ENCODE measurements around the gene EPB41. TPM values are rescaled to one million over a fixed set of nuclear protein-coding genes. Genes with fewer than 3 reads are reported as not detected.
A peak's percentile ranks its signal among the peaks of the same experiment; 100 is the strongest.

The EPB41 gene
- total RNA-seq, 1 donor: 9.5 TPM

- TF ChIP-seq, protein P1, sequence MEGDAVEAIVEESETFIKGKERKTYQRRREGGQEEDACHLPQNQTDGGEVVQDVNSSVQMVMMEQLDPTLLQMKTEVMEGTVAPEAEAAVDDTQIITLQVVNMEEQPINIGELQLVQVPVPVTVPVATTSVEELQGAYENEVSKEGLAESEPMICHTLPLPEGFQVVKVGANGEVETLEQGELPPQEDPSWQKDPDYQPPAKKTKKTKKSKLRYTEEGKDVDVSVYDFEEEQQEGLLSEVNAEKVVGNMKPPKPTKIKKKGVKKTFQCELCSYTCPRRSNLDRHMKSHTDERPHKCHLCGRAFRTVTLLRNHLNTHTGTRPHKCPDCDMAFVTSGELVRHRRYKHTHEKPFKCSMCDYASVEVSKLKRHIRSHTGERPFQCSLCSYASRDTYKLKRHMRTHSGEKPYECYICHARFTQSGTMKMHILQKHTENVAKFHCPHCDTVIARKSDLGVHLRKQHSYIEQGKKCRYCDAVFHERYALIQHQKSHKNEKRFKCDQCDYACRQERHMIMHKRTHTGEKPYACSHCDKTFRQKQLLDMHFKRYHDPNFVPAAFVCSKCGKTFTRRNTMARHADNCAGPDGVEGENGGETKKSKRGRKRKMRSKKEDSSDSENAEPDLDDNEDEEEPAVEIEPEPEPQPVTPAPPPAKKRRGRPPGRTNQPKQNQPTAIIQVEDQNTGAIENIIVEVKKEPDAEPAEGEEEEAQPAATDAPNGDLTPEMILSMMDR (IDR thresholded peaks at IDR 0.05; ENCODE audit: insufficient read depth, low read depth, low read length): no peak
- H3K4me3 ChIP-seq (ENCODE audit: low read depth, low read length): no peak overlapping the region
- peak; percentile 18 for DNase-seq (ENCODE audit: low read depth)
Observed at GRCh38 chr1:28926629-28927265, 12.4 kb downstream of the EPB41 start.

DNA sequence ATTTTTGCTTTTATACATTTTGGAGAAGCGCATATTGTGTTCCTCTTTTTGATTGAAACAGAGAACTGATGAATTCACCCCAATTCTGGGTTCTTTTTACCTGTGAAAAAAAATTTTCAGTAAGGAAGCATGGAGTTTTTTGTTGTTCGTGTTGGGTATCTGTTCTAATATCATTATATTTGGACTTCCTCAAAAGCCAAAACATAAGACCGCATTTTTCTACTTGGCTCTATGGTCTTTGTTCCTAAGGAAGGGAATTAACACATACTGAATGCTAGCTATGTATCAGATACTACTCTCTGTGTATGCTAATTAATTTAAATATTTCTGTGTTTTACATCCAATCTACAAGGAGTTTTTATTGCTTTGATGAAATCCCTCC lies 12.9 kb downstream of the EPB41 start:
- no peak for DNase-seq (ENCODE audit: low read depth)
- H3K4me3 ChIP-seq (ENCODE audit: low read depth, low read length): no peak overlapping the region
- TF ChIP-seq, protein P1 (IDR thresholded peaks at IDR 0.05; ENCODE audit: insufficient read depth, low read depth, low read length): no peak

GRCh38 chr1:28927648-28928313 lies 13.4 kb downstream of the EPB41 start:
- DNase-seq (ENCODE audit: low read depth): peak; percentile 52
- TF ChIP-seq, protein P1 (IDR thresholded peaks at IDR 0.05; ENCODE audit: insufficient read depth, low read depth, low read length): no peak
- no peak overlapping the region for H3K4me3 ChIP-seq (ENCODE audit: low read depth, low read length)

- H3K4me3 ChIP-seq (ENCODE audit: low read depth, low read length): no peak overlapping the region
- DNase-seq (ENCODE audit: low read depth): no peak
- TF ChIP-seq, protein P1 (IDR thresholded peaks at IDR 0.05; ENCODE audit: insufficient read depth, low read depth, low read length): no peak
Observed at GRCh38 chr1:28928314-28928941, 14.1 kb downstream of the EPB41 start.

DNA sequence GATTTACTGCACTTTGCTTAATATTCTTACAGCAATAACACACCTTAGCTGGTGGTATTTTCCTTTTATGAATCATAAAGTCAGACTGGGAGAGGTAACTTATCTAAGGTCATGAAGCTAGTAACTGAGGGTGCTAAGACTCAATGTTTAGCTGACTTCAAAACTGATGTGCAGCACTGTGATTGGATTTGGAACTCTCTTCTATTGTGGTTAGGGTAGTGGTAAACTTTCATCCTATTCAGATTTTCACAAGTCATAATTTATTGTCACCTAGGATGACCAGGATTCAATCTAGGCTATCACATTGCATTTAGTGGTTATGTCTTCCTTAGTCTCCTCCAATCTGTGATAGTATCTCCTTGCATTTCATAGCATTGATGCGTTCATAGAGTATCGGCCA lies 18.9 kb downstream of the EPB41 start:
- TF ChIP-seq, protein P1 (IDR thresholded peaks at IDR 0.05; ENCODE audit: insufficient read depth, low read depth, low read length): no peak
- no peak for DNase-seq (ENCODE audit: low read depth)
- no peak overlapping the region for H3K4me3 ChIP-seq (ENCODE audit: low read depth, low read length)

- H3K4me3 ChIP-seq (ENCODE audit: low read depth, low read length): no peak overlapping the region
- no peak for DNase-seq (ENCODE audit: low read depth)
- TF ChIP-seq, protein P1 (IDR thresholded peaks at IDR 0.05; ENCODE audit: insufficient read depth, low read depth, low read length): no peak
Observed at GRCh38 chr1:28933918-28934317, 19.5 kb downstream of the EPB41 start.
